Neural crest cell (in vitro differentiated cells): ENCODE measurements around the gene WDR44. TPM values are rescaled to one million over a fixed set of nuclear protein-coding genes. Genes with fewer than 3 reads are reported as not detected.

Experiments
- DNase-seq: peaks from one replicate; pipeline ENCODE4 v3.0.0; 2021; ENCODE audit warnings: low read depth, mixed read lengths, low spot score
- H3K27ac Mint-ChIP-seq: one replicate; pipeline ENCODE4 v1.8.0; 2021; ENCODE audit warnings: mild to moderate bottlenecking, mixed read lengths; ENCODE audit not compliant: unreplicated experiment
- H3K27me3 Mint-ChIP-seq: 2 replicates; pipeline ENCODE4 v1.8.0; 2021; ENCODE audit warnings: low read depth, mild to moderate bottlenecking, mixed read lengths
- H3K36me3 Mint-ChIP-seq: 2 replicates; pipeline ENCODE4 v1.8.0; 2021; ENCODE audit warnings: low read depth, mild to moderate bottlenecking, mixed read lengths
- H3K4me1 Mint-ChIP-seq: 2 replicates; pipeline ENCODE4 v1.8.0; 2021; ENCODE audit warnings: mixed read lengths
- H3K4me3 Mint-ChIP-seq: one replicate; pipeline ENCODE4 v1.8.0; 2021; ENCODE audit warnings: mild to moderate bottlenecking, mixed read lengths
- H3K9me3 Mint-ChIP-seq: 2 replicates; pipeline ENCODE4 v1.8.0; 2021; ENCODE audit warnings: mixed read lengths
- total RNA-seq: library from RNA; stranded (reverse); gene quantifications from 2 replicates; pipeline ENCODE4 v1.2.1, GENCODE V29; 2021
- TF ChIP-seq, protein P1 (sequence below): fragments of 200-600 bp; sonication (generic); conservative IDR thresholded peaks from 2 replicates; pipeline ENCODE4 v1.5.0; 2021; ENCODE audit warnings: antibody characterized with exemption, mild to moderate bottlenecking

Gene WDR44
- total RNA-seq, 1 donor from 2014 or later, result 10.9 TPM

DNA sequence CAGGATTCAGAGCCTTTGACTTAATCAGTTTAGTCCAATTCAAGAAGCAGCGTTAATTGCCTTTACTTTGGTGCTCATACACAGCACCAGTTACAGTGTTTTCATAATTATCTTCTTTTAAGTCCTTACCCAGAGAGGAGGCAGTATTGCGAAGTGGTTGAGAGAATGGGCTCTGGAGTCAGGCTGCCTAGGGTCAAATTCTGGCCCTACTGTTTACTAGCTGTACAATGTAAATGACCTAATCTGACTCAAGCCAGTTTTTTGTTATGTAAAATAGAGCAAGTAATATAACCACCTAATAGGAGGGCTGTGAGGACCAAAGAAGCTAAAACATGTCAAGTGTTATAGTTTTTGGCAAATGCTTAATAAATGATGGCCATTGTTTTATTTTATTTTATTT is 27.6 kb downstream of the WDR44 start:
- H3K9me3 Mint-ChIP-seq, result peaks cover 5% of the 10 kb centered on the region
- peaks cover 14% of the 10 kb centered on the region for H3K4me1 Mint-ChIP-seq
- H3K27ac Mint-ChIP-seq, result no peak overlapping the region
- H3K27me3 Mint-ChIP-seq, result no peaks in the 10 kb centered on the region
- no peak overlapping the region for H3K4me3 Mint-ChIP-seq
- TF ChIP-seq, protein P1, sequence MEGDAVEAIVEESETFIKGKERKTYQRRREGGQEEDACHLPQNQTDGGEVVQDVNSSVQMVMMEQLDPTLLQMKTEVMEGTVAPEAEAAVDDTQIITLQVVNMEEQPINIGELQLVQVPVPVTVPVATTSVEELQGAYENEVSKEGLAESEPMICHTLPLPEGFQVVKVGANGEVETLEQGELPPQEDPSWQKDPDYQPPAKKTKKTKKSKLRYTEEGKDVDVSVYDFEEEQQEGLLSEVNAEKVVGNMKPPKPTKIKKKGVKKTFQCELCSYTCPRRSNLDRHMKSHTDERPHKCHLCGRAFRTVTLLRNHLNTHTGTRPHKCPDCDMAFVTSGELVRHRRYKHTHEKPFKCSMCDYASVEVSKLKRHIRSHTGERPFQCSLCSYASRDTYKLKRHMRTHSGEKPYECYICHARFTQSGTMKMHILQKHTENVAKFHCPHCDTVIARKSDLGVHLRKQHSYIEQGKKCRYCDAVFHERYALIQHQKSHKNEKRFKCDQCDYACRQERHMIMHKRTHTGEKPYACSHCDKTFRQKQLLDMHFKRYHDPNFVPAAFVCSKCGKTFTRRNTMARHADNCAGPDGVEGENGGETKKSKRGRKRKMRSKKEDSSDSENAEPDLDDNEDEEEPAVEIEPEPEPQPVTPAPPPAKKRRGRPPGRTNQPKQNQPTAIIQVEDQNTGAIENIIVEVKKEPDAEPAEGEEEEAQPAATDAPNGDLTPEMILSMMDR, result no peak
- no peaks in the 10 kb centered on the region for H3K36me3 Mint-ChIP-seq
- DNase-seq, result no peak

DNA sequence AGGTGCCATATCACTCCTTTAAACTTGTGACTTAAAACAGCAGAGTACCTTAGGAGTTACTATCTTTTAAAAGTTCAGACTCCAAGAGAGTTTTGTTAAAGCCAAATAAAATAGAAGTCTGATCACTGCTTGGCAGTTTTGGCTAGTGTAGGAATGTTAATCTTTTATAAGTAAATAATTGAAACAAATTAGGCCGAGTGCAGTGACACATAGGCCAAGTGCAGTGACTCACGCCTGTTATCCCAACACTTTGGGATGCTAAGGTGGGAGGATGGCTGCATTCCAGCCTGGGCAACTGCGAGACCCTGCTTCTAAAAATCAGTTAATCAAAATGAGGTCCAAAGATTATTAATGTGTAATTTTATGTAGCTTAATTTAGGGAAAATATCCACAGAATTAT is 37.2 kb downstream of the WDR44 start:
- no peaks in the 10 kb centered on the region for H3K4me1 Mint-ChIP-seq
- peaks cover 5% of the 10 kb centered on the region for H3K36me3 Mint-ChIP-seq
- no peak overlapping the region for H3K4me3 Mint-ChIP-seq
- TF ChIP-seq, protein P1, result no peak
- DNase-seq, result no peak
- H3K27me3 Mint-ChIP-seq, result no peaks in the 10 kb centered on the region
- H3K9me3 Mint-ChIP-seq, result peaks cover 4% of the 10 kb centered on the region
- H3K27ac Mint-ChIP-seq, result no peak overlapping the region

GRCh38 chrX:118392716-118393115 is 46.8 kb downstream of the WDR44 start:
- Mint-ChIP-seq H3K27ac (no peak overlapping the region), H3K4me1 (no peaks in the 10 kb centered on the region), H3K27me3 (no peaks in the 10 kb centered on the region), H3K9me3 (no peaks in the 10 kb centered on the region), H3K36me3 (peaks cover 8% of the 10 kb centered on the region), H3K4me3 (no peak overlapping the region)
- TF ChIP-seq, protein P1, result no peak
- DNase-seq, result no peak

DNA sequence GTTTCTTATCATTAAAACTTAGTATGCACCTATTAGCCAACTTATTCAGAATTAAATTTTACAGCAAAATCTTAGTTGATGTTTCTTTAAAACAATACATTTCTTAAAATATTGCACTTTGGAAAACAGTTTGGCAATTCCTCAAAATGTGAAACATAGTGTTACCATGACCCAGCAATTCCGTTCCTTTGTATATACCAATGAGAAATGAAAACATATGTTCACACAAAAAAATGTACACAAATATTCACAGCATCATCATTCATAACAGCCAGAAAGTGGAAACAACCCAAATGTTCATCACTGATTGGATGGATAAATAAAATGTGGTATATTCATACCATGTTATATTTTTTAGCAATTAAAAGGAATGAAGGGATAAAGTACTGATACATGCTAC is 50.2 kb downstream of the WDR44 start:
- Mint-ChIP-seq H3K9me3 (no peaks in the 10 kb centered on the region), H3K27me3 (no peaks in the 10 kb centered on the region), H3K4me1 (no peaks in the 10 kb centered on the region), H3K36me3 (peaks cover 12% of the 10 kb centered on the region), H3K4me3 (no peak overlapping the region), H3K27ac (no peak overlapping the region)
- no peak for DNase-seq
- TF ChIP-seq, protein P1, result no peak

GRCh38 chrX:118418811-118419251 is 72.9 kb downstream of the WDR44 start:
- DNase-seq, result no peak
- H3K27ac Mint-ChIP-seq, result no peak overlapping the region
- peaks cover 14% of the 10 kb centered on the region for H3K4me1 Mint-ChIP-seq
- H3K4me3 Mint-ChIP-seq, result no peak overlapping the region
- H3K27me3 Mint-ChIP-seq, result no peaks in the 10 kb centered on the region
- peaks cover 10% of the 10 kb centered on the region for H3K9me3 Mint-ChIP-seq
- H3K36me3 Mint-ChIP-seq, result peaks cover 21% of the 10 kb centered on the region
- TF ChIP-seq, protein P1, result no peak

- Mint-ChIP-seq H3K27ac (no peak overlapping the region), H3K9me3 (peaks cover 10% of the 10 kb centered on the region), H3K27me3 (no peaks in the 10 kb centered on the region), H3K36me3 (peaks cover 17% of the 10 kb centered on the region), H3K4me3 (no peak overlapping the region), H3K4me1 (peaks cover 14% of the 10 kb centered on the region)
- TF ChIP-seq, protein P1, result no peak
- no peak for DNase-seq
Measured at GRCh38 chrX:118420462-118420861, 74.6 kb downstream of the WDR44 start.
